Skeletal muscle satellite cell (primary cell): ENCODE data around the gene BPTF.
"Not testable (repeated sequence)": the region's sequence is repeated elsewhere in the genome, so short reads cannot be mapped to it uniquely, and the experiment has no call there.

Source experiments
- H3K27me3 ChIP-seq: 2 replicates; pipeline ENCODE4 v1.7.0; 2013; ENCODE audit warnings: low read length; ENCODE audit not compliant: control insufficient read depth, insufficient read depth
- H3K36me3 ChIP-seq: 2 replicates; pipeline ENCODE4 v1.7.0; 2013; ENCODE audit warnings: mild to moderate bottlenecking, control low read depth, low read length; ENCODE audit not compliant: insufficient read depth
- H3K4me1 ChIP-seq: 2 replicates; pipeline ENCODE4 v1.7.0; 2013; ENCODE audit warnings: low read length; ENCODE audit not compliant: control insufficient read depth, insufficient read depth
- H3K4me2 ChIP-seq: 2 replicates; pipeline ENCODE4 v1.7.0; 2013; ENCODE audit warnings: mild to moderate bottlenecking, low read length
- H3K4me3 ChIP-seq: 2 replicates; pipeline ENCODE4 v1.7.0; 2013; ENCODE audit warnings: low read length
- H3K9ac ChIP-seq: 2 replicates; pipeline ENCODE4 v1.7.0; 2013; ENCODE audit warnings: mild to moderate bottlenecking, low read depth, low read length, moderate library complexity
- H3K9me3 ChIP-seq: replicated peaks from 2 replicates; pipeline ENCODE4 v1.7.0; 2013; ENCODE audit warnings: mild to moderate bottlenecking, control low read depth, low read length

Gene BPTF

GRCh38 chr17:67836205-67836987 lies 11.1 kb downstream of the BPTF start:
- peak overlapping the region; percentile 18 for H3K4me3 ChIP-seq
- no peaks in the 10 kb centered on the region for H3K9me3 ChIP-seq
- peak overlapping the region; percentile 75 for H3K4me2 ChIP-seq
- no peaks in the 10 kb centered on the region for H3K36me3 ChIP-seq
- peak overlapping the region; percentile 48 for H3K9ac ChIP-seq
- H3K4me1 ChIP-seq, result peaks cover 33% of the 10 kb centered on the region
- H3K27me3 ChIP-seq, result no peaks in the 10 kb centered on the region

GRCh38 chr17:67837965-67838364 lies 12.7 kb downstream of the BPTF start:
- peaks cover 41% of the 10 kb centered on the region for H3K4me1 ChIP-seq
- no peak overlapping the region for H3K9ac ChIP-seq
- no peaks in the 10 kb centered on the region for H3K27me3 ChIP-seq
- no peak overlapping the region for H3K4me3 ChIP-seq
- H3K36me3 ChIP-seq, result no peaks in the 10 kb centered on the region
- no peaks in the 10 kb centered on the region for H3K9me3 ChIP-seq
- H3K4me2 ChIP-seq, result no peak overlapping the region

GRCh38 chr17:67838538-67838937 lies 13.2 kb downstream of the BPTF start:
- Histone ChIP-seq H3K27me3 (no peaks in the 10 kb centered on the region), H3K36me3 (no peaks in the 10 kb centered on the region), H3K4me2 (no peak overlapping the region), H3K4me3 (no peak overlapping the region), H3K9ac (no peak overlapping the region), H3K4me1 (peaks cover 41% of the 10 kb centered on the region), H3K9me3 (no peaks in the 10 kb centered on the region)

- no peak overlapping the region for H3K9ac ChIP-seq
Observed at GRCh38 chr17:67841992-67842391, 16.7 kb downstream of the BPTF start.

GRCh38 chr17:67842648-67843047 lies 17.3 kb downstream of the BPTF start:
- Histone ChIP-seq H3K4me2 (no peak overlapping the region), H3K4me3 (no peak overlapping the region), H3K9ac (no peak overlapping the region), H3K4me1 (peaks cover 11% of the 10 kb centered on the region), H3K36me3 (no peaks in the 10 kb centered on the region), H3K9me3 (no peaks in the 10 kb centered on the region), H3K27me3 (no peaks in the 10 kb centered on the region)

More at GRCh38 chr17:67841992-67842391, 16.7 kb downstream of the BPTF start:
- no peak overlapping the region for H3K4me2 ChIP-seq
- H3K27me3 ChIP-seq, result no peaks in the 10 kb centered on the region
- H3K4me3 ChIP-seq, result no peak overlapping the region
- no peaks in the 10 kb centered on the region for H3K36me3 ChIP-seq
- H3K4me1 ChIP-seq, result peaks cover 18% of the 10 kb centered on the region
- no peaks in the 10 kb centered on the region for H3K9me3 ChIP-seq

GRCh38 chr17:67845374-67845773 lies 20.1 kb downstream of the BPTF start:
- Histone ChIP-seq H3K9ac (no peak overlapping the region), H3K27me3 (no peaks in the 10 kb centered on the region), H3K9me3 (no peaks in the 10 kb centered on the region), H3K4me2 (no peak overlapping the region), H3K4me3 (no peak overlapping the region), H3K4me1 (peaks cover 8% of the 10 kb centered on the region), H3K36me3 (no peaks in the 10 kb centered on the region)

- H3K36me3 ChIP-seq, H3K4me2 ChIP-seq, H3K9me3 ChIP-seq, H3K9ac ChIP-seq, H3K4me3 ChIP-seq, H3K27me3 ChIP-seq, H3K4me1 ChIP-seq: not testable (repeated sequence)
Observed at GRCh38 chr17:67848189-67848588, 22.9 kb downstream of the BPTF start.

GRCh38 chr17:67848846-67849245 lies 23.5 kb downstream of the BPTF start:
- H3K4me2 ChIP-seq, H3K9me3 ChIP-seq, H3K4me3 ChIP-seq, H3K27me3 ChIP-seq, H3K4me1 ChIP-seq, H3K36me3 ChIP-seq, H3K9ac ChIP-seq: not testable (repeated sequence)

- Histone ChIP-seq H3K9ac (no peak overlapping the region), H3K4me1 (no peaks in the 10 kb centered on the region), H3K4me2 (no peak overlapping the region), H3K4me3 (no peak overlapping the region), H3K27me3 (no peaks in the 10 kb centered on the region), H3K9me3 (no peaks in the 10 kb centered on the region), H3K36me3 (peaks cover 10% of the 10 kb centered on the region)
Observed at GRCh38 chr17:67850991-67851631, 25.8 kb downstream of the BPTF start.

- Histone ChIP-seq H3K9me3 (no peaks in the 10 kb centered on the region), H3K4me1 (no peaks in the 10 kb centered on the region), H3K27me3 (no peaks in the 10 kb centered on the region), H3K36me3 (peaks cover 10% of the 10 kb centered on the region), H3K9ac (no peak overlapping the region), H3K4me2 (no peak overlapping the region), H3K4me3 (no peak overlapping the region)
Observed at GRCh38 chr17:67853703-67854102, 28.4 kb downstream of the BPTF start.

- Histone ChIP-seq H3K27me3 (no peaks in the 10 kb centered on the region), H3K9me3 (no peaks in the 10 kb centered on the region), H3K4me1 (no peaks in the 10 kb centered on the region), H3K4me2 (no peak overlapping the region), H3K4me3 (no peak overlapping the region), H3K9ac (no peak overlapping the region), H3K36me3 (peaks cover 10% of the 10 kb centered on the region)
Observed at GRCh38 chr17:67854378-67854777, 29.1 kb downstream of the BPTF start.
